ENCODE measurements around the gene MAP4.

The MAP4 gene

DNA sequence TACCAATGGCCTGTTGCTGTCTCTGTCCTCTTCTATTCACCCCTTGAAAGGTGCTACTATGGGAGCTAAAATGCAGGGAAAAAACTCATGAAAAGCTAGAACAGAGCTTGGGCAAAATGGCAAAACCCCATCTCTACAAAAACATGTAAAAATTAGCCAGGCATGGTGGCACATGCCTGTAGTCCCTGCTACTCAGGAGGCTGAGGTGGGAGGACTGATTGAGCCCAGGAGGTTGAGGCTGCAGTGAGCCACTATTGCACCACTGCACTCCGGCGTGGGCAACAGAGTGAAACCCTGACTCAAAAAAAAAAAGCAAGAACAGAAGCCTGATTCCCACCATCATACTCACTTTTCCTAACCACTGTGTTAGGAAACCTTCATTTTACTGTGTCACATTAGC is 1.9 kb downstream of the MAP4 start:
- POLR2A ChIA-PET, result interaction anchor here (0.6 to 1.5 kb wide), 2 partner anchors 12 to 20 kb away, joined by 3 to 5 read pairs; no protein-coding TSS in a partner anchor
- Histone ChIP-seq H3K36me3 (ENCODE audit: control insufficient read depth in 2 of 2, insufficient read depth in 1 of 2, low read length in 2 of 2) (no peaks in the 10 kb centered on the region), H3K4me3 (ENCODE audit: low read depth, low read length) (no peak overlapping the region), H3K27ac (ENCODE audit: extremely low read depth, low read depth, low read length) (no peak overlapping the region), H3K4me1 (ENCODE audit: control insufficient read depth, insufficient read depth, low read length) (peaks cover 13% of the 10 kb centered on the region), H3K9me3 (ENCODE audit: control insufficient read depth, insufficient read depth, low read depth, low read length) (no peaks in the 10 kb centered on the region)
- TF ChIP-seq, protein P1, sequence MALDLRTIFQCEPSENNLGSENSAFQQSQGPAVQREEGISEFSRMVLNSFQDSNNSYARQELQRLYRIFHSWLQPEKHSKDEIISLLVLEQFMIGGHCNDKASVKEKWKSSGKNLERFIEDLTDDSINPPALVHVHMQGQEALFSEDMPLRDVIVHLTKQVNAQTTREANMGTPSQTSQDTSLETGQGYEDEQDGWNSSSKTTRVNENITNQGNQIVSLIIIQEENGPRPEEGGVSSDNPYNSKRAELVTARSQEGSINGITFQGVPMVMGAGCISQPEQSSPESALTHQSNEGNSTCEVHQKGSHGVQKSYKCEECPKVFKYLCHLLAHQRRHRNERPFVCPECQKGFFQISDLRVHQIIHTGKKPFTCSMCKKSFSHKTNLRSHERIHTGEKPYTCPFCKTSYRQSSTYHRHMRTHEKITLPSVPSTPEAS (tag by site-specific recombination; IDR thresholded peaks at IDR 0.05), result no peak
- TF ChIP-seq ZNF423 (tag by site-specific recombination; IDR thresholded peaks at IDR 0.05), result no peak
- no peak for TF ChIP-seq ZNF114 (tag by site-specific recombination; IDR thresholded peaks at IDR 0.05)
- TF ChIP-seq ZNF10 (tag by site-specific recombination; IDR thresholded peaks at IDR 0.05), result no peak
- TF ChIP-seq, protein P2, sequence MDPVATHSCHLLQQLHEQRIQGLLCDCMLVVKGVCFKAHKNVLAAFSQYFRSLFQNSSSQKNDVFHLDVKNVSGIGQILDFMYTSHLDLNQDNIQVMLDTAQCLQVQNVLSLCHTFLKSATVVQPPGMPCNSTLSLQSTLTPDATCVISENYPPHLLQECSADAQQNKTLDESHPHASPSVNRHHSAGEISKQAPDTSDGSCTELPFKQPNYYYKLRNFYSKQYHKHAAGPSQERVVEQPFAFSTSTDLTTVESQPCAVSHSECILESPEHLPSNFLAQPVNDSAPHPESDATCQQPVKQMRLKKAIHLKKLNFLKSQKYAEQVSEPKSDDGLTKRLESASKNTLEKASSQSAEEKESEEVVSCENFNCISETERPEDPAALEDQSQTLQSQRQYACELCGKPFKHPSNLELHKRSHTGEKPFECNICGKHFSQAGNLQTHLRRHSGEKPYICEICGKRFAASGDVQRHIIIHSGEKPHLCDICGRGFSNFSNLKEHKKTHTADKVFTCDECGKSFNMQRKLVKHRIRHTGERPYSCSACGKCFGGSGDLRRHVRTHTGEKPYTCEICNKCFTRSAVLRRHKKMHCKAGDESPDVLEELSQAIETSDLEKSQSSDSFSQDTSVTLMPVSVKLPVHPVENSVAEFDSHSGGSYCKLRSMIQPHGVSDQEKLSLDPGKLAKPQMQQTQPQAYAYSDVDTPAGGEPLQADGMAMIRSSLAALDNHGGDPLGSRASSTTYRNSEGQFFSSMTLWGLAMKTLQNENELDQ (tag by site-specific recombination; IDR thresholded peaks at IDR 0.05; ENCODE audit: low read depth), result no peak
- no peak for TF ChIP-seq REPIN1 (tag by site-specific recombination; IDR thresholded peaks at IDR 0.05; ENCODE audit: low read depth)
- no peak for TF ChIP-seq ZNF791 (tag by site-specific recombination; IDR thresholded peaks at IDR 0.05)
- CTCF ChIA-PET, result interaction anchor here (0.6 to 1.4 kb wide), 3 partner anchors 24 to 177 kb away, joined by 4 to 6 read pairs (median 6); no protein-coding TSS in a partner anchor

GRCh38 chr3:48013288-48013980 is 2.8 kb downstream of the MAP4 start:
- no peak overlapping the region for H3K4me3 ChIP-seq (ENCODE audit: low read depth, low read length)
- ChIA-PET POLR2A (interaction anchor here (0.6 to 1.5 kb wide), 4 partner anchors 21 to 125 kb away, joined by 4 to 5 read pairs (median 4); no protein-coding TSS in a partner anchor), CTCF (interaction anchor here (0.6 to 1.4 kb wide), 5 partner anchors 19 to 176 kb away, joined by 3 to 6 read pairs (median 4); no protein-coding TSS in a partner anchor)
- H3K27ac ChIP-seq (ENCODE audit: extremely low read depth, low read depth, low read length), result no peak overlapping the region
- H3K9me3 ChIP-seq (ENCODE audit: control insufficient read depth, insufficient read depth, low read depth, low read length), result no peaks in the 10 kb centered on the region
- H3K4me1 ChIP-seq (ENCODE audit: control insufficient read depth, insufficient read depth, low read length), result peaks cover 13% of the 10 kb centered on the region
- no peaks in the 10 kb centered on the region for H3K36me3 ChIP-seq (ENCODE audit: control insufficient read depth in 2 of 2, insufficient read depth in 1 of 2, low read length in 2 of 2)
- TF ChIP-seq ZNF311 (tag by site-specific recombination; IDR thresholded peaks at IDR 0.05; ENCODE audit: borderline replicate concordance) (no peak), ZNF302 (tag by site-specific recombination; IDR thresholded peaks at IDR 0.05; ENCODE audit: low read depth) (no peak), ZNF423 (tag by site-specific recombination; IDR thresholded peaks at IDR 0.05) (no peak), ZNF600 (tag by site-specific recombination; IDR thresholded peaks at IDR 0.05) (peak; percentile 24; the same call in 1 of the 2 replicates), TCF7L2 (IDR thresholded peaks at IDR 0.05; ENCODE audit: borderline replicate concordance, low read depth, low read length) (peak; percentile 81; the same call in 1 of the 2 replicates), ZNF660 (tag by site-specific recombination; IDR thresholded peaks at IDR 0.05) (0 out of 2 replicates have a peak, but pooled peaks have one; percentile 60), ZBTB8A (tag by site-specific recombination; IDR thresholded peaks at IDR 0.05) (no peak), ZNF335 (tag by site-specific recombination; conservative IDR thresholded peaks at IDR 0.05) (peak; percentile 31; the same call in 1 of the 2 replicates), ZBTB17 (tag by site-specific recombination; IDR thresholded peaks at IDR 0.05) (peak; percentile 39; the same call in 1 of the 2 replicates), ZNF10 (tag by site-specific recombination; IDR thresholded peaks at IDR 0.05) (no peak), ZNF121 (tag by site-specific recombination; IDR thresholded peaks at IDR 0.05) (no peak), ZNF629 (tag by site-specific recombination; IDR thresholded peaks at IDR 0.05) (peak; percentile 38), ZNF664 (tag by site-specific recombination; IDR thresholded peaks at IDR 0.05) (peak; percentile 61; the same call in 1 of the 2 replicates), ZNF221 (tag by site-specific recombination; IDR thresholded peaks at IDR 0.05; ENCODE audit: borderline replicate concordance) (no peak), SP7 (tag by site-specific recombination; IDR thresholded peaks at IDR 0.05) (peak; percentile 53), ZNF707 (tag by site-specific recombination; IDR thresholded peaks at IDR 0.05) (no peak)
- TF ChIP-seq, protein P3, sequence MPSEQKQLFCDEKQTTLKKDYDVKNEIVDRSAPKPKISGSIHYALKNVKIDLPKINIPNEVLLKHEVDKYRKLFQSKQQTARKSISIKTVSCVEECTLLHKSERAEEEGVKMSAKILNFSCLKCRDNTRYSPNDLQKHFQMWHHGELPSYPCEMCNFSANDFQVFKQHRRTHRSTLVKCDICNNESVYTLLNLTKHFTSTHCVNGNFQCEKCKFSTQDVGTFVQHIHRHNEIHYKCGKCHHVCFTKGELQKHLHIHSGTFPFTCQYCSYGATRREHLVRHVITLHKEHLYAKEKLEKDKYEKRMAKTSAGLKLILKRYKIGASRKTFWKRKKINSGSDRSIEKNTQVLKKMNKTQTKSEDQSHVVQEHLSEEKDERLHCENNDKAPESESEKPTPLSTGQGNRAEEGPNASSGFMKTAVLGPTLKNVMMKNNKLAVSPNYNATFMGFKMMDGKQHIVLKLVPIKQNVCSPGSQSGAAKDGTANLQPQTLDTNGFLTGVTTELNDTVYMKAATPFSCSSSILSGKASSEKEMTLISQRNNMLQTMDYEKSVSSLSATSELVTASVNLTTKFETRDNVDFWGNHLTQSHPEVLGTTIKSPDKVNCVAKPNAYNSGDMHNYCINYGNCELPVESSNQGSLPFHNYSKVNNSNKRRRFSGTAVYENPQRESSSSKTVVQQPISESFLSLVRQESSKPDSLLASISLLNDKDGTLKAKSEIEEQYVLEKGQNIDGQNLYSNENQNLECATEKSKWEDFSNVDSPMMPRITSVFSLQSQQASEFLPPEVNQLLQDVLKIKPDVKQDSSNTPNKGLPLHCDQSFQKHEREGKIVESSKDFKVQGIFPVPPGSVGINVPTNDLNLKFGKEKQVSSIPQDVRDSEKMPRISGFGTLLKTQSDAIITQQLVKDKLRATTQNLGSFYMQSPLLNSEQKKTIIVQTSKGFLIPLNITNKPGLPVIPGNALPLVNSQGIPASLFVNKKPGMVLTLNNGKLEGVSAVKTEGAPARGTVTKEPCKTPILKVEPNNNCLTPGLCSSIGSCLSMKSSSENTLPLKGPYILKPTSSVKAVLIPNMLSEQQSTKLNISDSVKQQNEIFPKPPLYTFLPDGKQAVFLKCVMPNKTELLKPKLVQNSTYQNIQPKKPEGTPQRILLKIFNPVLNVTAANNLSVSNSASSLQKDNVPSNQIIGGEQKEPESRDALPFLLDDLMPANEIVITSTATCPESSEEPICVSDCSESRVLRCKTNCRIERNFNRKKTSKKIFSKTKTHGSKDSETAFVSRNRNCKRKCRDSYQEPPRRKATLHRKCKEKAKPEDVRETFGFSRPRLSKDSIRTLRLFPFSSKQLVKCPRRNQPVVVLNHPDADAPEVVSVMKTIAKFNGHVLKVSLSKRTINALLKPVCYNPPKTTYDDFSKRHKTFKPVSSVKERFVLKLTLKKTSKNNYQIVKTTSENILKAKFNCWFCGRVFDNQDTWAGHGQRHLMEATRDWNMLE (tag by site-specific recombination; conservative IDR thresholded peaks at IDR 0.05; ENCODE audit: low read depth), result no peak
- TF ChIP-seq, protein P4, sequence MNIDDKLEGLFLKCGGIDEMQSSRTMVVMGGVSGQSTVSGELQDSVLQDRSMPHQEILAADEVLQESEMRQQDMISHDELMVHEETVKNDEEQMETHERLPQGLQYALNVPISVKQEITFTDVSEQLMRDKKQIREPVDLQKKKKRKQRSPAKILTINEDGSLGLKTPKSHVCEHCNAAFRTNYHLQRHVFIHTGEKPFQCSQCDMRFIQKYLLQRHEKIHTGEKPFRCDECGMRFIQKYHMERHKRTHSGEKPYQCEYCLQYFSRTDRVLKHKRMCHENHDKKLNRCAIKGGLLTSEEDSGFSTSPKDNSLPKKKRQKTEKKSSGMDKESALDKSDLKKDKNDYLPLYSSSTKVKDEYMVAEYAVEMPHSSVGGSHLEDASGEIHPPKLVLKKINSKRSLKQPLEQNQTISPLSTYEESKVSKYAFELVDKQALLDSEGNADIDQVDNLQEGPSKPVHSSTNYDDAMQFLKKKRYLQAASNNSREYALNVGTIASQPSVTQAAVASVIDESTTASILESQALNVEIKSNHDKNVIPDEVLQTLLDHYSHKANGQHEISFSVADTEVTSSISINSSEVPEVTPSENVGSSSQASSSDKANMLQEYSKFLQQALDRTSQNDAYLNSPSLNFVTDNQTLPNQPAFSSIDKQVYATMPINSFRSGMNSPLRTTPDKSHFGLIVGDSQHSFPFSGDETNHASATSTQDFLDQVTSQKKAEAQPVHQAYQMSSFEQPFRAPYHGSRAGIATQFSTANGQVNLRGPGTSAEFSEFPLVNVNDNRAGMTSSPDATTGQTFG (tag by site-specific recombination; IDR thresholded peaks at IDR 0.05; ENCODE audit: borderline replicate concordance), result no peak

All from HEK293 (cell line).